ENCODE measurements around the gene SFXN5.

SFXN5 gene

DNA sequence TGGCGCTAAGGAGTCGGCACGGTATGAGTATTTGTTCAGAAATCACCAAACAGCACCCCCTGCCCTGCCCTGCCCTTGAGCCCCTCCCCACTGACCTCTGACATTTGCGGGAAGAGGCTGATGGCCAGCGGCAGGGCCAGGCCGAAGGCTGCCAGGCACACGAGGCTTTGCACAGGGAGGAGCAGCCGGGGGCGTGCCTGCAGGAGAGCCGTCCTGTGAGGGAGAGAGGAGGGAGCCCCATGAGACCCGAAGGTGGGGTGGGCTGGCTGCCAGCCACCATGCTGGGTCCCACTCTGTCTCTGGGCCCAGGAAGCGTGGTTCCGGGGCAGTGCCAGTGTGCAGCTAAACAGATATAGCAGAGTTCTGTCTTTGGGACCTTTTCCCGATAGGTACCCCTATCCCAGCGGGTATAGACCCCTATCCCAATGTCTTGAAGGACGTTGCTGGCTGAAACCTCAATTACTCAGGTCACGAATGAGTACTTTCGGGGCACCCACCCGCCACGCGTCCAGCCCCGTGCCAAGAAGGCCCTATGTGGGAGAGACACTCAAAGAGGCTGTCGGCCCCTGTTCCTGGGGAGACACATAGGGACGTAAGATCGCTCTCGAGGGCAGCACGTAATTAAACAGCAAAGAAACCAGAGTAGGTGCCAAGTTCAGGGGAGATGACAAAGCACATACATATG, 110.3 kb downstream of the SFXN5 start:
- DNase-seq (ENCODE audit: extremely low read depth, low read depth), result no peak
- H3K4me3 ChIP-seq (replicated peaks; ENCODE audit: low read depth, low read length), result no peak overlapping the region
- no peak for TF ChIP-seq CTCF (IDR thresholded peaks at IDR 0.05; ENCODE audit: low read depth, low read length, missing control alignments)

- DNase-seq (ENCODE audit: extremely low read depth, low read depth), result no peak
- no peak for TF ChIP-seq CTCF (IDR thresholded peaks at IDR 0.05; ENCODE audit: low read depth, low read length, missing control alignments)
- no peak overlapping the region for H3K4me3 ChIP-seq (replicated peaks; ENCODE audit: low read depth, low read length)
These were observed 111.2 kb downstream of the SFXN5 start for GRCh38 chr2:72959995-72960981.

DNA sequence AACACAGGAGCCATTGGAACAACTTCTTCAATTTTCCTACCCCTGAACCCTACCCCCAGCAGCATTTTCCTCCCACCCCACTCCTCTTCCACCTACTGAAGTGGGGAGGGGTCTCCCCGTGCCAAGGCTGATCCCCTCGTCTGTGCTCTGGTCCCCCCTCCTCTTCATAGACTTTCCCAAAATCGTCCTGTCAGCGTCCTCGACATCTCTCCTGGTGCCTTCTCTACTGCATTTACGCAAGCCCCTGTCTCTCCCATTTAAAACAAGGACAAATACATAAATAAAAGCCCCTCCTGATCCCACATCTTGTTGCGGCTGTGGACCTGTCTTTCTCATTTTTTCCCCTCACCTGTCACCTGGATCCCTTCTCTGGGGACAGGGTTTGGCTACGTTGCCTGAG, 112.0 kb downstream of the SFXN5 start:
- H3K4me3 ChIP-seq (replicated peaks; ENCODE audit: low read depth, low read length), result no peak overlapping the region
- TF ChIP-seq CTCF (IDR thresholded peaks at IDR 0.05; ENCODE audit: low read depth, low read length, missing control alignments), result no peak
- no peak for DNase-seq (ENCODE audit: extremely low read depth, low read depth)

GRCh38 chr2:72958542-72959385, 112.7 kb downstream of the SFXN5 start:
- TF ChIP-seq CTCF (IDR thresholded peaks at IDR 0.05; ENCODE audit: low read depth, low read length, missing control alignments), result no peak
- no peak overlapping the region for H3K4me3 ChIP-seq (replicated peaks; ENCODE audit: low read depth, low read length)
- no peak for DNase-seq (ENCODE audit: extremely low read depth, low read depth)

DNA sequence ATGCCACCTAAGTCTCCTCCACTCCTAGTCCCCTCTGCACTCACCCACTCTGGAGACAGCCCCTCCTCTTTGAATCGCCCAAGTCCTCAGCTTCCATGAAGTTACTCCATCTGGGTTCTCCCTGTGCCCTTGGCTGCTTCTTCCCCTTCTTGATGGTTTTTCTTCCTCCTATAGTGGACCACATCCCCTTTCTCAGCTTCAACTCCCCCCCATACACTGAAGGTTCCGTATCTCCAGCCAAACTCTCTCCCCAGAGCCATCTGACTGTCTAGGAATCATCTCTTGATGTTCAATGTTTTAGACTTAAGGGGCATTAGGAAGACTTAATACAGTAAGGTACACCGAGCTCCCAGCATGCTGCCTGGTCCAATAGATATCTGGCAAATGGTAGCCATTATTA, 114.6 kb downstream of the SFXN5 start:
- no peak overlapping the region for H3K4me3 ChIP-seq (replicated peaks; ENCODE audit: low read depth, low read length)
- no peak for TF ChIP-seq CTCF (IDR thresholded peaks at IDR 0.05; ENCODE audit: low read depth, low read length, missing control alignments)
- no peak for DNase-seq (ENCODE audit: extremely low read depth, low read depth)

- H3K4me3 ChIP-seq (replicated peaks; ENCODE audit: low read depth, low read length), result no peak overlapping the region
- no peak for DNase-seq (ENCODE audit: extremely low read depth, low read depth)
- no peak for TF ChIP-seq CTCF (IDR thresholded peaks at IDR 0.05; ENCODE audit: low read depth, low read length, missing control alignments)
These were observed 115.5 kb downstream of the SFXN5 start for GRCh38 chr2:72956050-72956395.

All from HFF-Myc (cell line).